GM10266 (cell line): Measurements from ENCODE around the gene GOLGA3.
"Not testable (repeated sequence)": the region's sequence is repeated elsewhere in the genome, so short reads cannot be mapped to it uniquely, and the experiment has no call there.

Experiments
- DNase-seq: peaks from one replicate; pipeline ENCODE4 v3.0.0; 2012; ENCODE audit errors: extremely low spot score
- TF ChIP-seq, protein P1 (sequence below): IDR thresholded peaks from 2 replicates; pipeline ENCODE4 v1.5.1; 2012; ENCODE audit warnings: mild to moderate bottlenecking, low read depth; ENCODE audit not compliant: control insufficient read depth, insufficient read depth; ENCODE audit errors: missing control alignments

Gene GOLGA3

DNA sequence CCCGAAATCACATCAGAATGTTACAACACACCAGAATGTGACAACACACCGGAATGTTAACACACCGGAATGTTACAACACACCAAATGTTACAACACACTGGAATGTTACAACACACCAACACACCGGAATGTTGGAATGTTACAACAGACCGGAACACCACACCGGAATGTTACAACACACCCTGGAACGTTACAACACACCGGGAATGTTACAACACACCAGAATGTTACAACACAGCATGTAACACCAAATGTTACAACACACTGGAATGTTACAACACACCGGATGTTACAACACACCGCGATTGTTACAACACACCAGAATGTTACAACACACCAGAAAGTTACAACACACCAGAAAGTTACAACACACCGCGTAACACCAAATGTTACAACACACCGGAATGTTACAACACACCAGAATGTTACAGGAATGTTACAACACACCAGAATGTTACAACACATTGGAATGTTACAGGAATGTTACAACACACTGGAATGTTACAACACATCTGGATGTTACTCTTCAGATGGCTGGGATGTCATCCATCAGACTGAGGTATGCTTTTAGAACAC is 37.7 kb upstream of the GOLGA3 start:
- TF ChIP-seq, protein P1, sequence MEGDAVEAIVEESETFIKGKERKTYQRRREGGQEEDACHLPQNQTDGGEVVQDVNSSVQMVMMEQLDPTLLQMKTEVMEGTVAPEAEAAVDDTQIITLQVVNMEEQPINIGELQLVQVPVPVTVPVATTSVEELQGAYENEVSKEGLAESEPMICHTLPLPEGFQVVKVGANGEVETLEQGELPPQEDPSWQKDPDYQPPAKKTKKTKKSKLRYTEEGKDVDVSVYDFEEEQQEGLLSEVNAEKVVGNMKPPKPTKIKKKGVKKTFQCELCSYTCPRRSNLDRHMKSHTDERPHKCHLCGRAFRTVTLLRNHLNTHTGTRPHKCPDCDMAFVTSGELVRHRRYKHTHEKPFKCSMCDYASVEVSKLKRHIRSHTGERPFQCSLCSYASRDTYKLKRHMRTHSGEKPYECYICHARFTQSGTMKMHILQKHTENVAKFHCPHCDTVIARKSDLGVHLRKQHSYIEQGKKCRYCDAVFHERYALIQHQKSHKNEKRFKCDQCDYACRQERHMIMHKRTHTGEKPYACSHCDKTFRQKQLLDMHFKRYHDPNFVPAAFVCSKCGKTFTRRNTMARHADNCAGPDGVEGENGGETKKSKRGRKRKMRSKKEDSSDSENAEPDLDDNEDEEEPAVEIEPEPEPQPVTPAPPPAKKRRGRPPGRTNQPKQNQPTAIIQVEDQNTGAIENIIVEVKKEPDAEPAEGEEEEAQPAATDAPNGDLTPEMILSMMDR: no peak
- no peak for DNase-seq

DNA sequence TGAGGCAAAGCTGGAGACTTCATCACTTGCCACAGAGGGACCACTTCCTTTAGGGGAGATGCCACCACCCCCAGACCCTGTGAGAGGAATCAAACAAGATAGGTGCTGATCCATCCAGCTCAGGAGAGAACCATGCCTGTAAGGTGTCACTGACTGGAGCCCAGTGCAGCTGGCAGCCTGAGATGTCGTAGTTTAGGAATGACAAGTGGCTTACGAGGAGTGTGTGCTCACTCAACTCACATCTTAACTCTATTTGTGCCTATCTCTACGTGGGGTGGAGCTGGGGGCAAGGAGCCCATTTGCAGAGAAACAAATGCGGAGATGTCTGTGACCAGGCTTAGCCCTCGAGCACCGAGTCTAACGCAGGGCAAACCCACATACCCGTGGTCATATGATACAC is 32.9 kb upstream of the GOLGA3 start:
- DNase-seq: no peak
- TF ChIP-seq, protein P1: no peak

DNA sequence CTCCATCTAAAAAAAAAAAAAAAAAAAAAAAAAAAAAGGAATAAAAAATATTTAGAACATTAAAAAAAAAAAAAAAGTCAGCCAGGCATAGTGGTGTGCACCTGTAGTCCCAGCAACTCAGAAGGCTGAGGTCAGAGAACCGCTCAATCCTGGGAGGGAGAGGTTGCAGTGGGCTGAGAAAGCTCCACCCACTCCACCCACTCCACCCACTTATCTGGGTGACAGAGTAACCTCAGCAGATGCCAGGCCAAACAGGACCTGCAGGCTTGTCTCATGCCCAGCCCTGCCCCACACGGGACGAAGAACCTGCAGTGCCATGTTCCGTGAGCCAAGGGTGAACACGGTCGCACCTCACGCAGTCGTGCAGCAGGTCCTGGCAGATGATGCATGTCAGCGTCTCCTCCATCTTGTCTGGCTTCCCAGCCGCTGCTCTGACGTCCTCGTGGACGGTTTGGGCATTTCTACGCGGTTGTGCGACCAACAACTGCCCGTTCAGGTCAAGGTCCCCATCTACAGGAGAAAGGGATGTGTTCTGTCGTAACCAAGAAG is 30.1 kb upstream of the GOLGA3 start:
- DNase-seq: no peak

DNA sequence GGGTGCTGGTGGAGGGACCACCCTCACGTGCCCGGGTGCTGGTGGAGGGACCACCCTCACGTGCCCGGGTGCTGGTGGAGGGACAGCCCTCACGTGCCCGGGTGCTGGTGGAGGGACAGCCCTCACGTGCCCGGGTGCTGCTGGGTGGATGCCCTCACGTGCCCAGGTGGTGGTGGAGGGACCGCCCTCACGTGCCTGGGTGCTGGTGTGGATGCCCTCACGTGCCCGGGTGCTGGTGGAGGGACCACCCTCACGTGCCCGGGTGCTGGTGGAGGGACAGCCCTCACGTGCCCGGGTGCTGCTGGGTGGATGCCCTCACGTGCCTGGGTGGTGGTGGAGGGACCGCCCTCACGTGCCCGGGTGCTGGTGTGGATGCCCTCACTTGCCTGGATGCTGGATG is 28.4 kb upstream of the GOLGA3 start:
- not testable (repeated sequence) for DNase-seq

More for the DNA sequence above, 30.1 kb upstream of the GOLGA3 start:
- TF ChIP-seq, protein P1: no peak

DNA sequence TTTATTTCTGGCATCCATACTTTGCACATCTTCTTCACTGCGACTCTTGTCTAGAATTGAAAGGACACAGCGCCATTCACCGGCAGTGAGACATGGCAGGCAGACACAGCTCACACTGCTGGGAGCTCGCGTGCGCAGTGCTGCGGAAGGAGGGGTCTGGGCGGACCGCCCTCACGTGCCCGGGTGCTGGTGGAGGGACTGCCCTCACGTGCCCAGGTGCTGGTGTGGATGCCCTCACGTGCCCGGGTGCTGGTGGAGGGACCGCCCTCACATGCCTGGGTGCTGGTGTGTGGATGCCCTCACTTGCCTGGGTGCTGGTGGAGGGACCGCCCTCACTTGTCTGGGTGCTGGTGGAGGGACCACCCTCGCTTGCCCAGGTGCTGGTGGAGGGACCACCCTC is 27.9 kb upstream of the GOLGA3 start:
- no peak for DNase-seq

DNA sequence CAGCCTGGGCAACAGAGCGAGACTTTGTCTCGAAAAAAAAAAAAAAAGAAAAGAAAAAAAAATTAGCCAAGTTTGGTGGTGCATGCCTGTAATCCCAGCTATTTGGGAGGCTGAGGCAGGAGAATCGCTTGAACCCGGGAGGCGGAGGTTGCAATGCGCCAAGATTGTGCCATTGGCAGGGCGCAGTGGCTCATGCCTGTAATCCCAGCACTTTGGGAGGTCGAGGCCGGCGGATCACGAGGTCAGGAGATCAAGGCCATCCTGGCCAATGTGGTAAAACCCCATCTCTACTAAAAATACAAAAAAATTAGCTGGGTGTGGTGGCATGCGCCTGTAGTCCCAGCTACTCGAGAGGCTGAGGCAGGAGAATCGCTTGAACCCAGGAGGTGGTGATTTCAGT is 26.5 kb upstream of the GOLGA3 start:
- DNase-seq: not testable (repeated sequence)

More for the DNA sequence above, 27.9 kb upstream of the GOLGA3 start:
- TF ChIP-seq, protein P1: no peak

DNA sequence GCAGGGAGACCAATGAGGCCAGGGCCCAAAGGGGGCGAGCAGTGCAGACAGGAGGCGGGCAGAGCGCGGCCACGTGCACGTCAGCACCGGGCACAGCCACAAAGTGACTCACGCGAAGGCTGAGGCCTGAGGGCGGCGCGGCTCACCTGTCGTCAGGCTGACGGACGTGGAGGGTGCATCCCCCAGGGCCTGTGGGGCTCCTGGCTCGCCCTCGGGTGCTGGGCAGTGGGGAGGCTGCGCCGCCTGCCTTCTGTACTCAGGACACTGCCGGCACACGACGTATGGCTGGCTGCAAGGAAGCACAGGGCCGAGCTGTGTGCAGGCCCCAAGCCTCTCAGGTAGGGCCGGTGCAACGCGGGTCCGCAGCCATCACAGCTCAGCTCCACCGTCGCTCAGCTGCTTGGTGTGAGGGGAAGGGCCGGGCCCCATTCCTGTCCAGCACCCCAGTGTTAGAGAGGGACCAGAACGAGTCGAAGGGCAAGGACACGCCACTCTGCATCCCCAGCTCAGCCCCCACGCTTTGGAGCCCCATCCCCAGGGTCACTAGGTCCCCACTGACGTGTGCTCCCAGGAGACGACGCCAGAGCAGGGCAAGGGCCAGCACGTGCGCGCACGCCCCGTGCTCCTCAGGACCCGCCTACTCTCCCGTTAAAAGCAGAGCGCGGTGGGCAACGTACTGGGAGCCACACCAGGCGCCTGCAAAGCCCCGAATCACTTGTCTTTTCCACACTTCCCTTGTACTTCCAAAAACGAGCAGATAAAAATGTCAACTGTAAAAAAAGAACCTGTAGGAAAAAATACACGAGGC is 24.8 kb upstream of the GOLGA3 start:
- DNase-seq: no peak
- TF ChIP-seq, protein P1: no peak

DNA sequence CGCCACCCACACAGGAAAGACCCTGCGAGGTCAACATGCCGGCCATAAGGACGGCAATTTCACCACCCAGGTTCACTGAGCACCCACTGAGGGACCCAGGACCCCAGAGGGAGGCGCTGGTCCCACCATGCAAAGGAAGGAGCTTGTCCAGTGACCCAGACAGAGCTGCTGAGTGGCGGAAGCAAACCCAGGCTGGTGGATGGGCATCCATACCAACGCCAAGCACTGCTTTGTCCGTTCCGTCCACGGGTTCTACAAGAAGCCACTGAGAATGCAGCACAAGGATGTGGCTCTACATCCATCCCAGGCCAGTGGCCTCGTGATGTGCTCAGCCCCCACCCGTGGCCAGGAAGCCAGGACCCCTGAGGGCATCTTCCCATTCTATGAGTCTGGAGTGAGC is 23.8 kb upstream of the GOLGA3 start:
- no peak for DNase-seq
- TF ChIP-seq, protein P1: no peak
